HepG2 (cell line): Measurements from ENCODE around the gene FOXN3. TPM values are rescaled to one million over a fixed set of nuclear protein-coding genes. Genes with fewer than 3 reads are reported as not detected.
A peak's percentile ranks its signal among the peaks of the same experiment; 100 is the strongest.

ENCODE experiments used
- CBX5 ChIP-seq: sonication (generic); formaldehyde crosslinking; IDR thresholded peaks from 2 replicates; pipeline ENCODE4 v1.4.0; 2020; ENCODE audit warnings: missing genetic modification reagents, borderline replicate concordance
- ERF ChIP-seq: IDR thresholded peaks from 2 replicates; pipeline ENCODE4 v1.6.1; 2018; ENCODE audit warnings: missing biosample characterization, missing genetic modification reagents
- MAFK ChIP-seq, 2 experiments: IDR thresholded peaks in 1 of 2; conservative IDR thresholded peaks in 1 of 2; 2 replicates each; pipeline ENCODE4 v1.6.1; 2011; ENCODE audit warnings: improper control_type of control experiment in 2 of 2, low read length in 2 of 2
- NFE2 ChIP-seq: sonication (generic); formaldehyde crosslinking; IDR thresholded peaks from 2 replicates; pipeline ENCODE4 v1.4.0; 2020; ENCODE audit warnings: missing genetic modification reagents
- SOX6 ChIP-seq, 2 experiments: fragments of 450-650 bp in 1 of 2; sonication (generic) in 1 of 2; formaldehyde crosslinking in 1 of 2; IDR thresholded peaks; 2 replicates each; pipeline versions ENCODE4 v1.4.0 to v1.6.1; 2017 to 2020; ENCODE audit warnings: antibody characterized with exemption in 1 of 2, mild to moderate bottlenecking in 1 of 2, missing genetic modification reagents in 1 of 2
- ZNF687 ChIP-seq: sonication (generic); formaldehyde crosslinking; IDR thresholded peaks from 2 replicates; pipeline ENCODE4 v1.5.1; 2020; ENCODE audit warnings: mild to moderate bottlenecking, missing genetic modification reagents, moderate library complexity
- ZNF780A ChIP-seq: sonication (generic); formaldehyde crosslinking; IDR thresholded peaks from 2 replicates; pipeline ENCODE4 v1.8.0; 2022; ENCODE audit warnings: mild to moderate bottlenecking, missing genetic modification reagents, moderate library complexity
- polyA plus RNA-seq, 8 experiments: library from polyadenylated mRNA; depleted of rRNA in 3 of 8; stranded (reverse) in 7 of 8; unstranded in 1 of 8; fragments of >200 nt; fragmentation: Illumina TruSeq in 4 of 8; extraction: Trizol in 4 of 8; gene quantifications; 2 replicates each; pipeline versions ENCODE4 v1.2.1 to v1.2.3, GENCODE V29; 2011 to 2016; ENCODE audit warnings: low read depth in 4 of 8, missing spikeins in 1 of 8, mixed read lengths in 1 of 8; ENCODE audit not compliant: insufficient read depth in 1 of 8
- total RNA-seq, 5 experiments: library from RNA; depleted of rRNA; stranded (reverse); fragments of >200 nt; fragmentation: Illumina TruSeq; extraction: Trizol; gene quantifications; 2 replicates each; pipeline ENCODE4 v1.2.3, GENCODE V29; 2016; ENCODE audit warnings: low read depth in 1 of 5
- TF ChIP-seq, protein P1 (sequence below), 2 experiments: fragments of 450-650 bp in 1 of 2; sonication (generic) in 1 of 2; formaldehyde crosslinking in 1 of 2; IDR thresholded peaks; 2 replicates each; pipeline versions ENCODE4 v1.6.1 to v1.8.0; 2016 to 2022; ENCODE audit warnings: antibody characterized with exemption in 1 of 2, mild to moderate bottlenecking in 1 of 2, missing genetic modification reagents in 1 of 2
- TF ChIP-seq, protein P2 (sequence below): sonication (generic); formaldehyde crosslinking; conservative IDR thresholded peaks from 2 replicates; pipeline ENCODE4 v1.4.0; 2020; ENCODE audit warnings: missing genetic modification reagents

The FOXN3 gene
- total and polyA plus RNA-seq, 2 of the 13 experiments (the other 11 are each of a cell fraction or from before 2014, with no cell fraction given), result 32.4 to 70.2 TPM

DNA sequence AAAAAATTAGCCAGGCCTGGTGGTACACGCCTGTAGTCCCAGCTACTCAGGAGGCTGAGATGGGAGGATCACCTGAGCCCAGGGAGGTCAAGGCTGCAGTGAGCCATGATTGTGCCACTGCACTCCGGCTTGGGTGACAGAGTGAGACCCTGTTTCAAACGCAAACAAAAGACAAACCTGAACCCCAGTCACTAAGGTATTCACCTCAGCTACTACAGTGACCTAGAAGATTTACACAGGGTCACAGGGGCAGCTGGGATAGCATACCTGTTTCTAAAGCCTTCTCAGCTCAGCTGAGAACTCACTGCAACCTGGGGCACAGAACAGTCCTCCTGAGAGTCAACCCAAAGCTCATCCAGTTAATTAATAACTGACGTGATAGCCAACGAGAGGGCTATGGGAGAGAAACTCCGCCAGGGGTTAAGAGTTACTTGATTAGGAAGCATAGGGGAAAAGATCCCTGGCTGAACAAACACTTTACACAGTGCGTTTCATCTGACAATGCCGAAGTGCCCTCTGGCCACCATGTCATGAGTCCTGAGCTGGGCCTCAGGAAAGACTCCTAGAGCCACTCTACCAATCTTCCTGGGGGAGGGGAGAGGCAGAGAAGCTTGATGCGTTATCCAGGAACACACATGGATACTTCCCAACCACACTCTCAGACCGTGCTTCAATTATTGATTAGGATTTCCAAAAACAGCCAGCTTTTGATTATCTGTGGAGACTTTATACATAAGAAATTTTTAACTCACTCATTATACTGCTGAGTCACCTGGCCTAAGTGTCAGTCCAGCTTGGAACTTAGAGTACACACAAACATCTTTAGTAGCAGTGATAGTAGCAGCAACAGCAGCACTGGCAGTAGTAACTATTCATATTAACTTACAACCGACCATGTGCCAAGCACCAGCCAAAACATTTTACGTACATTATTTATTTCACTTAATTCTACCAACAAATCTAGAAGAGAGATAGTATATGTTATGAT lies 48.2 kb downstream of the FOXN3 start (continued):
- TF ChIP-seq, protein P1, sequence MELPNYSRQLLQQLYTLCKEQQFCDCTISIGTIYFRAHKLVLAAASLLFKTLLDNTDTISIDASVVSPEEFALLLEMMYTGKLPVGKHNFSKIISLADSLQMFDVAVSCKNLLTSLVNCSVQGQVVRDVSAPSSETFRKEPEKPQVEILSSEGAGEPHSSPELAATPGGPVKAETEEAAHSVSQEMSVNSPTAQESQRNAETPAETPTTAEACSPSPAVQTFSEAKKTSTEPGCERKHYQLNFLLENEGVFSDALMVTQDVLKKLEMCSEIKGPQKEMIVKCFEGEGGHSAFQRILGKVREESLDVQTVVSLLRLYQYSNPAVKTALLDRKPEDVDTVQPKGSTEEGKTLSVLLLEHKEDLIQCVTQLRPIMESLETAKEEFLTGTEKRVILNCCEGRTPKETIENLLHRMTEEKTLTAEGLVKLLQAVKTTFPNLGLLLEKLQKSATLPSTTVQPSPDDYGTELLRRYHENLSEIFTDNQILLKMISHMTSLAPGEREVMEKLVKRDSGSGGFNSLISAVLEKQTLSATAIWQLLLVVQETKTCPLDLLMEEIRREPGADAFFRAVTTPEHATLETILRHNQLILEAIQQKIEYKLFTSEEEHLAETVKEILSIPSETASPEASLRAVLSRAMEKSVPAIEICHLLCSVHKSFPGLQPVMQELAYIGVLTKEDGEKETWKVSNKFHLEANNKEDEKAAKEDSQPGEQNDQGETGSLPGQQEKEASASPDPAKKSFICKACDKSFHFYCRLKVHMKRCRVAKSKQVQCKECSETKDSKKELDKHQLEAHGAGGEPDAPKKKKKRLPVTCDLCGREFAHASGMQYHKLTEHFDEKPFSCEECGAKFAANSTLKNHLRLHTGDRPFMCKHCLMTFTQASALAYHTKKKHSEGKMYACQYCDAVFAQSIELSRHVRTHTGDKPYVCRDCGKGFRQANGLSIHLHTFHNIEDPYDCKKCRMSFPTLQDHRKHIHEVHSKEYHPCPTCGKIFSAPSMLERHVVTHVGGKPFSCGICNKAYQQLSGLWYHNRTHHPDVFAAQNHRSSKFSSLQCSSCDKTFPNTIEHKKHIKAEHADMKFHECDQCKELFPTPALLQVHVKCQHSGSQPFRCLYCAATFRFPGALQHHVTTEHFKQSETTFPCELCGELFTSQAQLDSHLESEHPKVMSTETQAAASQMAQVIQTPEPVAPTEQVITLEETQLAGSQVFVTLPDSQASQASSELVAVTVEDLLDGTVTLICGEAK (IDR thresholded peaks at IDR 0.05), result no peak
- TF ChIP-seq, protein P1 (CRISPR knock-in tag; IDR thresholded peaks at IDR 0.05), result 0 out of 2 replicates have a peak, but pooled peaks have one; percentile 35
- TF ChIP-seq CBX5 (CRISPR knock-in tag), result peak; percentile 46; the same call in 1 of the 2 replicates
- no peak for TF ChIP-seq SOX6 (IDR thresholded peaks at IDR 0.05)
- peak; percentile 95 for TF ChIP-seq SOX6 (CRISPR knock-in tag; IDR thresholded peaks at IDR 0.05)
- TF ChIP-seq NFE2 (CRISPR knock-in tag), result peak; percentile 64; the same call in 1 of the 2 replicates
- TF ChIP-seq ZNF780A, result no peak
- TF ChIP-seq ERF (CRISPR knock-in tag), result 0 out of 2 replicates have a peak, but pooled peaks have one; percentile 69
- TF ChIP-seq MAFK (conservative IDR thresholded peaks at IDR 0.05 in 1 of 2, IDR thresholded peaks at IDR 0.05 in 1 of 2; ENCODE audit: low read length in 2 of 2), result peak; percentile 34 to 58; a peak in 3 of 4 replicates
- TF ChIP-seq, protein P2, sequence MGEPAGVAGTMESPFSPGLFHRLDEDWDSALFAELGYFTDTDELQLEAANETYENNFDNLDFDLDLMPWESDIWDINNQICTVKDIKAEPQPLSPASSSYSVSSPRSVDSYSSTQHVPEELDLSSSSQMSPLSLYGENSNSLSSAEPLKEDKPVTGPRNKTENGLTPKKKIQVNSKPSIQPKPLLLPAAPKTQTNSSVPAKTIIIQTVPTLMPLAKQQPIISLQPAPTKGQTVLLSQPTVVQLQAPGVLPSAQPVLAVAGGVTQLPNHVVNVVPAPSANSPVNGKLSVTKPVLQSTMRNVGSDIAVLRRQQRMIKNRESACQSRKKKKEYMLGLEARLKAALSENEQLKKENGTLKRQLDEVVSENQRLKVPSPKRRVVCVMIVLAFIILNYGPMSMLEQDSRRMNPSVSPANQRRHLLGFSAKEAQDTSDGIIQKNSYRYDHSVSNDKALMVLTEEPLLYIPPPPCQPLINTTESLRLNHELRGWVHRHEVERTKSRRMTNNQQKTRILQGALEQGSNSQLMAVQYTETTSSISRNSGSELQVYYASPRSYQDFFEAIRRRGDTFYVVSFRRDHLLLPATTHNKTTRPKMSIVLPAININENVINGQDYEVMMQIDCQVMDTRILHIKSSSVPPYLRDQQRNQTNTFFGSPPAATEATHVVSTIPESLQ (CRISPR knock-in tag), result no peak
- peak; percentile 76 for TF ChIP-seq ZNF687
